Mesenchymal stem cell (in vitro differentiated cells and primary cell): Measurements from ENCODE around the gene SFTPB.
A peak's percentile ranks its signal among the peaks of the same experiment; 100 is the strongest.

Source experiments
- DNase-seq: peaks from one replicate; pipeline ENCODE4 v3.0.0-alpha.2; 2013
- H2AFZ ChIP-seq: one replicate; pipeline ENCODE4 v1.6.1; 2013; ENCODE audit warnings: low read depth, mild to moderate bottlenecking, control low read depth, inconsistent platforms, low read length, moderate library complexity
- H2AK5ac ChIP-seq: 2 replicates; pipeline ENCODE4 v1.6.1; 2013; ENCODE audit warnings: low read length, moderate library complexity, mild to moderate bottlenecking, inconsistent platforms; ENCODE audit not compliant: severe bottlenecking
- H2BK120ac ChIP-seq: one replicate; pipeline ENCODE4 v1.6.1; 2013; ENCODE audit warnings: low read depth, mild to moderate bottlenecking, inconsistent platforms, low read length, moderate library complexity
- H2BK12ac ChIP-seq, 2 experiments: one replicate each; pipeline ENCODE4 v1.6.1; 2013; ENCODE audit warnings: inconsistent platforms in 2 of 2, low read length in 2 of 2, mild to moderate bottlenecking in 2 of 2, moderate library complexity in 2 of 2, control low read depth in 1 of 2
- H2BK15ac ChIP-seq: one replicate; pipeline ENCODE4 v1.6.1; 2013; ENCODE audit warnings: mild to moderate bottlenecking, low read depth, inconsistent platforms; ENCODE audit not compliant: poor library complexity, severe bottlenecking
- H2BK5ac ChIP-seq: 2 replicates; pipeline ENCODE4 v1.6.1; 2013; ENCODE audit warnings: low read depth, mild to moderate bottlenecking, low read length, control low read depth, inconsistent platforms; ENCODE audit not compliant: poor library complexity, severe bottlenecking
- H3K14ac ChIP-seq, 2 experiments: one replicate each; pipeline ENCODE4 v1.6.1; 2013; ENCODE audit warnings: inconsistent platforms in 2 of 2, low read length in 2 of 2, control low read depth in 1 of 2, mild to moderate bottlenecking in 1 of 2, moderate library complexity in 1 of 2
- H3K18ac ChIP-seq, 2 experiments: one replicate each; pipeline ENCODE4 v1.6.1; 2013; ENCODE audit warnings: inconsistent platforms in 2 of 2, low read length in 2 of 2, control low read depth in 1 of 2, low read depth in 1 of 2, mild to moderate bottlenecking in 1 of 2
- H3K23ac ChIP-seq, 2 experiments: one replicate each; pipeline ENCODE4 v1.6.1; 2013; ENCODE audit warnings: inconsistent platforms in 2 of 2, low read length in 2 of 2, mild to moderate bottlenecking in 2 of 2, moderate library complexity in 2 of 2, control low read depth in 1 of 2
- H3K27ac ChIP-seq: 2 replicates; pipeline ENCODE4 v1.5.1; 2013; ENCODE audit warnings: mild to moderate bottlenecking, moderate library complexity, low read length, control low read depth, inconsistent platforms; ENCODE audit not compliant: poor library complexity, severe bottlenecking
- H3K27me3 ChIP-seq, 2 experiments: 2 replicates each; pipeline versions ENCODE4 v1.6.1 to v1.7.0; 2013; ENCODE audit warnings: low read length in 2 of 2, mild to moderate bottlenecking in 2 of 2, moderate library complexity in 2 of 2, control low read depth in 1 of 2, inconsistent platforms in 1 of 2; ENCODE audit not compliant: control insufficient read depth in 1 of 2, insufficient read depth in 1 of 2
- H3K36me3 ChIP-seq, 2 experiments: 2 replicates each; pipeline versions ENCODE4 v1.6.1 to v1.7.0; 2013; ENCODE audit warnings: low read length in 2 of 2, control low read depth in 1 of 2, inconsistent platforms in 1 of 2, low read depth in 1 of 2, mild to moderate bottlenecking in 1 of 2; ENCODE audit not compliant: insufficient read depth in 2 of 2, control insufficient read depth in 1 of 2
- H3K4ac ChIP-seq, 2 experiments: one replicate each; pipeline ENCODE4 v1.6.1; 2013; ENCODE audit warnings: inconsistent platforms in 2 of 2, low read length in 2 of 2, mild to moderate bottlenecking in 2 of 2, moderate library complexity in 2 of 2, control low read depth in 1 of 2, low read depth in 1 of 2
- H3K4me1 ChIP-seq: 2 replicates; pipeline ENCODE4 v1.6.1; 2013; ENCODE audit warnings: low read depth, low read length, control low read depth; ENCODE audit not compliant: control insufficient read depth, insufficient read depth
- H3K4me2 ChIP-seq: 2 replicates; pipeline ENCODE4 v1.6.1; 2013; ENCODE audit warnings: low read length, mild to moderate bottlenecking, inconsistent platforms; ENCODE audit not compliant: poor library complexity, severe bottlenecking
- H3K4me3 ChIP-seq, 2 experiments: 2 replicates each; pipeline versions ENCODE4 v1.5.1 to v1.7.0; 2013; ENCODE audit warnings: low read length in 2 of 2, mild to moderate bottlenecking in 2 of 2, control low read depth in 1 of 2, low read depth in 1 of 2; ENCODE audit not compliant: insufficient read depth in 1 of 2
- H3K79me1 ChIP-seq: replicated peaks from 2 replicates; pipeline ENCODE4 v1.6.1; 2013; ENCODE audit warnings: mild to moderate bottlenecking, control low read depth, low read length, inconsistent platforms; ENCODE audit not compliant: poor library complexity, severe bottlenecking
- H3K9ac ChIP-seq: 2 replicates; pipeline ENCODE4 v1.7.0; 2013; ENCODE audit warnings: mild to moderate bottlenecking, low read length, moderate library complexity
- H3K9me3 ChIP-seq: 2 replicates; pipeline ENCODE4 v1.7.0; 2013; ENCODE audit warnings: mild to moderate bottlenecking, low read length; ENCODE audit not compliant: control insufficient read depth
- H4K8ac ChIP-seq: one replicate; pipeline ENCODE4 v1.6.1; 2013; ENCODE audit warnings: inconsistent platforms, mild to moderate bottlenecking, low read length, moderate library complexity
- H4K91ac ChIP-seq: one replicate; pipeline ENCODE4 v1.6.1; 2013; ENCODE audit warnings: mild to moderate bottlenecking, low read length, inconsistent platforms
- WGBS: methylation state at CpG from one replicate; pipeline ENCODE4 v1.1.7; 2013; ENCODE audit warnings: mixed read lengths; 5-methylcytosine and 5-hydroxymethylcytosine counted together

The SFTPB gene

GRCh38 chr2:85697716-85698115, 29.7 kb upstream of the SFTPB start:
- H3K4me3 ChIP-seq: no peak overlapping the region
- H4K8ac ChIP-seq: no peak overlapping the region
- H3K27me3 ChIP-seq: peaks cover 0 to 10% of the 10 kb centered on the region in 2 experiments
- H4K91ac ChIP-seq: no peak overlapping the region
- H3K27ac ChIP-seq: no peak overlapping the region
- H3K4ac ChIP-seq: peak overlapping the region in 1 of 2 experiments; percentile 43
- no peak overlapping the region for H2BK120ac ChIP-seq
- 35% methylated on average over 2 of the region's 2 CpGs for WGBS
- H2BK5ac ChIP-seq: no peak overlapping the region
- H3K4me2 ChIP-seq: no peak overlapping the region
- H2AK5ac ChIP-seq: no peak overlapping the region
- peaks cover 11% of the 10 kb centered on the region for H3K4me1 ChIP-seq
- no peaks in the 10 kb centered on the region for H3K36me3 ChIP-seq
- H2BK15ac ChIP-seq: no peak overlapping the region
- H3K79me1 ChIP-seq: no peaks in the 10 kb centered on the region
- no peak overlapping the region for H3K23ac ChIP-seq
- no peaks in the 10 kb centered on the region for H3K9me3 ChIP-seq
- no peak overlapping the region for H3K18ac ChIP-seq
- H2BK12ac ChIP-seq: no peak overlapping the region
- no peak overlapping the region for H2AFZ ChIP-seq
- no peak overlapping the region for H3K9ac ChIP-seq
- no peak overlapping the region for H3K14ac ChIP-seq
- no peak for DNase-seq

- H3K4ac ChIP-seq: no peak overlapping the region
- peak overlapping the region; percentile 20 for H4K91ac ChIP-seq
- H3K14ac ChIP-seq: peak overlapping the region in 1 of 2 experiments; percentile 3
- no peaks in the 10 kb centered on the region for H3K9me3 ChIP-seq
- H3K4me1 ChIP-seq: peaks cover 11% of the 10 kb centered on the region
- H3K27ac ChIP-seq: no peak overlapping the region
- no peak overlapping the region for H2BK120ac ChIP-seq
- H3K36me3 ChIP-seq: no peaks in the 10 kb centered on the region
- H2BK15ac ChIP-seq: no peak overlapping the region
- no peaks in the 10 kb centered on the region for H3K79me1 ChIP-seq
- no peak for DNase-seq
- no peak overlapping the region for H2BK12ac ChIP-seq
- no peak overlapping the region for H3K9ac ChIP-seq
- no peak overlapping the region for H2AFZ ChIP-seq
- H3K27me3 ChIP-seq: peaks cover 0 to 10% of the 10 kb centered on the region in 2 experiments
- H3K23ac ChIP-seq: no peak overlapping the region
- no peak overlapping the region for H3K18ac ChIP-seq
- 82% methylated on average over 3 of the region's 3 CpGs for WGBS
- no peak overlapping the region for H3K4me2 ChIP-seq
- H4K8ac ChIP-seq: no peak overlapping the region
- no peak overlapping the region for H2AK5ac ChIP-seq
- no peak overlapping the region for H2BK5ac ChIP-seq
- H3K4me3 ChIP-seq: no peak overlapping the region
Observed at GRCh38 chr2:85697096-85697495, 29.1 kb upstream of the SFTPB start.

- Histone ChIP-seq H3K79me1 (no peaks in the 10 kb centered on the region), H3K4ac (no peak overlapping the region), H4K91ac (no peak overlapping the region), H2BK15ac (no peak overlapping the region), H2BK120ac (no peak overlapping the region), H2AK5ac (no peak overlapping the region), H3K18ac (no peak overlapping the region), H3K9ac (no peak overlapping the region), H2BK5ac (no peak overlapping the region), H3K4me3 (no peak overlapping the region), H3K36me3 (no peaks in the 10 kb centered on the region), H4K8ac (no peak overlapping the region), H3K9me3 (no peaks in the 10 kb centered on the region), H3K27ac (no peak overlapping the region), H3K4me1 (peaks cover 10% of the 10 kb centered on the region), H2AFZ (no peak overlapping the region), H3K27me3 (peaks cover 0 to 10% of the 10 kb centered on the region in 2 experiments), H2BK12ac (no peak overlapping the region), H3K14ac (no peak overlapping the region), H3K4me2 (no peak overlapping the region), H3K23ac (no peak overlapping the region)
- 88% methylated on average over 12 of the region's 12 CpGs for WGBS
- no peak for DNase-seq
Observed at GRCh38 chr2:85695691-85696668, 28.0 kb upstream of the SFTPB start.

GRCh38 chr2:85695121-85695520, 27.1 kb upstream of the SFTPB start:
- Histone ChIP-seq H3K23ac (no peak overlapping the region), H3K9me3 (no peaks in the 10 kb centered on the region), H3K4me3 (no peak overlapping the region), H2AK5ac (no peak overlapping the region), H4K91ac (no peak overlapping the region), H3K9ac (no peak overlapping the region), H3K27ac (no peak overlapping the region), H3K36me3 (no peaks in the 10 kb centered on the region), H3K4me2 (no peak overlapping the region), H3K27me3 (peaks cover 0 to 10% of the 10 kb centered on the region in 2 experiments), H2BK120ac (no peak overlapping the region), H3K14ac (no peak overlapping the region), H2BK12ac (no peak overlapping the region), H3K18ac (no peak overlapping the region), H2BK5ac (no peak overlapping the region), H2BK15ac (no peak overlapping the region), H3K4me1 (peaks cover 10% of the 10 kb centered on the region), H3K4ac (no peak overlapping the region), H3K79me1 (no peaks in the 10 kb centered on the region), H4K8ac (no peak overlapping the region), H2AFZ (no peak overlapping the region)
- no peak for DNase-seq
- 90% methylated on average over 11 of the region's 11 CpGs for WGBS
